Parathyroid adenoma (tissue), 2 donors: ENCODE measurements around the gene NFIB.
A peak's percentile ranks its signal among the peaks of the same experiment; 100 is the strongest.

ENCODE experiments used
- H2AFZ ChIP-seq: fragments of 300-600 bp; sonication (generic); one replicate; pipeline ENCODE4 v1.7.0; 2017; ENCODE audit warnings: antibody characterized with exemption, mild to moderate bottlenecking
- H3K27ac ChIP-seq: fragments of 300-600 bp; sonication (generic); one replicate; pipeline ENCODE4 v1.7.0; 2017
- H3K27me3 ChIP-seq: fragments of 300-600 bp; sonication (generic); one replicate; pipeline ENCODE4 v1.7.0; 2017; ENCODE audit warnings: low read length; ENCODE audit not compliant: control insufficient read depth, insufficient read depth
- H3K36me3 ChIP-seq: fragments of 300-600 bp; sonication (generic); one replicate; pipeline ENCODE4 v1.7.0; 2017; ENCODE audit warnings: low read length; ENCODE audit not compliant: control insufficient read depth, insufficient read depth
- H3K4me1 ChIP-seq: fragments of 300-600 bp; sonication (generic); one replicate; pipeline ENCODE4 v1.7.0; 2017; ENCODE audit warnings: control low read depth
- H3K4me2 ChIP-seq: fragments of 300-600 bp; sonication (generic); one replicate; pipeline ENCODE4 v1.7.0; 2017; ENCODE audit warnings: low read length
- H3K4me3 ChIP-seq: fragments of 300-600 bp; sonication (generic); one replicate; pipeline ENCODE4 v1.7.0; 2017; ENCODE audit warnings: low read depth, low read length
- H3K79me2 ChIP-seq: fragments of 300-600 bp; sonication (generic); one replicate; pipeline ENCODE4 v1.7.0; 2017; ENCODE audit warnings: control low read depth
- H3K9ac ChIP-seq: fragments of 300-600 bp; sonication (generic); one replicate; pipeline ENCODE4 v1.7.0; 2017; ENCODE audit warnings: mild to moderate bottlenecking
- H3K9me3 ChIP-seq: fragments of 300-600 bp; sonication (generic); one replicate; pipeline ENCODE4 v1.7.0; 2017; ENCODE audit warnings: low read length; ENCODE audit not compliant: control insufficient read depth
- CTCF ChIP-seq: fragments of 300-600 bp; sonication (generic); IDR thresholded peaks from one replicate; pipeline ENCODE4 v1.7.0; 2017; ENCODE audit warnings: antibody characterized with exemption, mild to moderate bottlenecking
- donor health status: primary hyperparathyroidism.

NFIB gene

GRCh38 chr9:14351221-14351836 lies 37.4 kb upstream of the NFIB start:
- Histone ChIP-seq H3K4me3 (no peak overlapping the region), H3K27ac (peak overlapping the region; percentile 42), H3K36me3 (no peaks in the 10 kb centered on the region), H2AFZ (no peak overlapping the region), H3K27me3 (peaks cover 19% of the 10 kb centered on the region), H3K9ac (no peak overlapping the region), H3K79me2 (no peaks in the 10 kb centered on the region), H3K4me2 (no peak overlapping the region), H3K4me1 (no peaks in the 10 kb centered on the region), H3K9me3 (no peaks in the 10 kb centered on the region)
- TF ChIP-seq CTCF, result no peak

GRCh38 chr9:14350754-14351153 lies 36.8 kb upstream of the NFIB start:
- Histone ChIP-seq H3K4me1 (no peaks in the 10 kb centered on the region), H3K27me3 (peaks cover 19% of the 10 kb centered on the region), H2AFZ (no peak overlapping the region), H3K36me3 (no peaks in the 10 kb centered on the region), H3K4me3 (no peak overlapping the region), H3K9me3 (no peaks in the 10 kb centered on the region), H3K4me2 (no peak overlapping the region), H3K27ac (peak overlapping the region; percentile 42), H3K9ac (no peak overlapping the region), H3K79me2 (no peaks in the 10 kb centered on the region)
- TF ChIP-seq CTCF, result no peak

GRCh38 chr9:14350349-14350728 lies 36.4 kb upstream of the NFIB start:
- Histone ChIP-seq H3K4me3 (peak overlapping the region; percentile 28), H3K4me1 (no peaks in the 10 kb centered on the region), H3K27ac (peak overlapping the region; percentile 30)

GRCh38 chr9:14349447-14350348 lies 35.8 kb upstream of the NFIB start:
- H3K4me3 ChIP-seq, result peak overlapping the region; percentile 28
- H3K4me1 ChIP-seq, result no peaks in the 10 kb centered on the region
- no peaks in the 10 kb centered on the region for H3K36me3 ChIP-seq
- H3K79me2 ChIP-seq, result no peaks in the 10 kb centered on the region
- peak overlapping the region; percentile 30 for H3K27ac ChIP-seq
- TF ChIP-seq CTCF, result no peak
- no peaks in the 10 kb centered on the region for H3K9me3 ChIP-seq
- H3K27me3 ChIP-seq, result peaks cover 19% of the 10 kb centered on the region
- H3K9ac ChIP-seq, result no peak overlapping the region
- H3K4me2 ChIP-seq, result peak overlapping the region; percentile 21
- no peak overlapping the region for H2AFZ ChIP-seq

More at GRCh38 chr9:14350349-14350728, 36.4 kb upstream of the NFIB start:
- Histone ChIP-seq H2AFZ (no peak overlapping the region), H3K9me3 (no peaks in the 10 kb centered on the region), H3K79me2 (no peaks in the 10 kb centered on the region), H3K9ac (no peak overlapping the region), H3K27me3 (peaks cover 19% of the 10 kb centered on the region), H3K36me3 (no peaks in the 10 kb centered on the region), H3K4me2 (peak overlapping the region; percentile 21)
- no peak for TF ChIP-seq CTCF
